Endothelial cell of umbilical vein (primary cell): Measurements from ENCODE around the gene RTBDN. TPM values are rescaled to one million over a fixed set of nuclear protein-coding genes. Genes with fewer than 3 reads are reported as not detected.

Source experiments
- BruUV-seq: library from RNA; stranded (reverse); fragments of 400-500 nt; replicated peaks from 2 replicates; lab custom pipeline; 2021; lab: Mats Ljungman, UMichigan
- CTCF ChIA-PET: fragments of 300-600, 350-600 bp; sonication (Branson Sonifier 250); formaldehyde crosslinking; loops from one replicate; lab custom pipeline; 2021; ENCODE audit warnings: antibody characterized with exemption, inconsistent platforms; lab: Charles Lee
- POLR2A ChIA-PET: fragments of 300-600, 350-600 bp; sonication (Branson Sonifier 250); formaldehyde crosslinking; loops from one replicate; lab custom pipeline; 2021; ENCODE audit warnings: antibody characterized with exemption, inconsistent platforms; lab: Charles Lee
- DNase-seq: peaks from one replicate; pipeline ENCODE4 v3.0.0-alpha.2; 2011; ENCODE audit warnings: low read depth, low spot score
- FAIRE-seq: peaks from 2 replicates; lab custom pipeline; 2011; peaks lifted over from hg19 to GRCh38; lab: Jason Lieb, UNC
- H2AFZ ChIP-seq: 2 replicates; pipeline ENCODE4 v1.6.0; 2012; ENCODE audit warnings: low read depth, low read length, control low read depth, inconsistent platforms
- H3K27ac ChIP-seq: 2 replicates; pipeline ENCODE4 v1.5.1; 2011; ENCODE audit warnings: low read depth, mild to moderate bottlenecking, control low read depth, low read length, moderate library complexity; ENCODE audit not compliant: insufficient read depth
- H3K27me3 ChIP-seq, 2 experiments: 2 replicates each; pipeline versions ENCODE4 v1.6.0 to v1.6.1; 2011; ENCODE audit warnings: low read length in 2 of 2, mixed read lengths in 1 of 2; ENCODE audit not compliant: control insufficient read depth in 2 of 2, insufficient read depth in 2 of 2
- H3K36me3 ChIP-seq, 2 experiments: 2 replicates in 1 of 2; 3 replicates in 1 of 2; pipeline ENCODE4 v1.5.1; 2011; ENCODE audit warnings: low read length in 2 of 2, mild to moderate bottlenecking in 1 of 2, moderate library complexity in 1 of 2; ENCODE audit not compliant: control insufficient read depth in 2 of 2, insufficient read depth in 2 of 2; ENCODE audit errors: extremely low read depth in 1 of 2
- H3K4me1 ChIP-seq: 3 replicates; pipeline ENCODE4 v1.5.1; 2011; ENCODE audit warnings: mild to moderate bottlenecking, low read length; ENCODE audit not compliant: control insufficient read depth, insufficient read depth; ENCODE audit errors: extremely low read depth
- H3K4me2 ChIP-seq: 2 replicates; pipeline ENCODE4 v1.6.1; 2011; ENCODE audit warnings: low read length, control low read depth, mixed read lengths; ENCODE audit not compliant: insufficient read depth
- H3K4me3 ChIP-seq, 3 experiments: fragments of 200-600 bp in 1 of 3; sonication (generic), shearing (Covaris generic) in 1 of 3; replicated peaks in 1 of 3; 2 replicates each; pipeline ENCODE4 v1.5.1; 2011 to 2016; ENCODE audit warnings: control low read depth in 3 of 3, low read length in 3 of 3, mild to moderate bottlenecking in 2 of 3, inconsistent platforms in 1 of 3, low read depth in 1 of 3, moderate library complexity in 1 of 3; ENCODE audit not compliant: insufficient read depth in 1 of 3
- H3K79me2 ChIP-seq: 2 replicates; pipeline ENCODE4 v1.6.0; 2012; ENCODE audit warnings: low read length, inconsistent platforms; ENCODE audit not compliant: control insufficient read depth, insufficient read depth
- H3K9ac ChIP-seq: replicated peaks from 2 replicates; pipeline ENCODE3; 2011; ENCODE audit warnings: low read length, control low read depth; ENCODE audit not compliant: insufficient read depth; ENCODE audit errors: extremely low read depth
- H3K9me1 ChIP-seq: replicated peaks from 3 replicates; pipeline ENCODE4 v1.6.0; 2011; ENCODE audit warnings: mild to moderate bottlenecking, low read length; ENCODE audit not compliant: control insufficient read depth, insufficient read depth; ENCODE audit errors: extremely low read depth
- H3K9me3 ChIP-seq: replicated peaks from 2 replicates; pipeline ENCODE4 v1.5.1; 2012; ENCODE audit warnings: low read length, inconsistent platforms; ENCODE audit not compliant: control insufficient read depth, insufficient read depth
- H4K20me1 ChIP-seq: replicated peaks from 2 replicates; pipeline ENCODE3; 2011; ENCODE audit warnings: mild to moderate bottlenecking, low read length; ENCODE audit not compliant: control insufficient read depth, insufficient read depth; ENCODE audit errors: extremely low read depth
- CTCF ChIP-seq, 2 donors: IDR thresholded peaks; 1 replicate in 1 of 2; 2 replicates in 1 of 2; pipeline ENCODE4 v1.5.1; 2011; ENCODE audit warnings: low read length in 2 of 2, mild to moderate bottlenecking in 2 of 2, moderate library complexity in 2 of 2, control low read depth in 1 of 2, inconsistent platforms in 1 of 2, low read depth in 1 of 2; ENCODE audit not compliant: insufficient read depth in 1 of 2; ENCODE audit errors: extremely low read depth in 1 of 2
- EZH2 ChIP-seq: IDR thresholded peaks from 2 replicates; pipeline ENCODE4 v1.6.1; 2012; ENCODE audit warnings: borderline replicate concordance, low read depth, mild to moderate bottlenecking, moderate library complexity, low read length, inconsistent platforms; ENCODE audit not compliant: severe bottlenecking
- JUN ChIP-seq: IDR thresholded peaks from 2 replicates; pipeline ENCODE4 v1.6.1; 2011; ENCODE audit warnings: borderline replicate concordance, low read depth; ENCODE audit not compliant: insufficient read length, insufficient read depth
- POLR2AphosphoS5 ChIP-seq: IDR thresholded peaks from 2 replicates; pipeline ENCODE4 v1.6.1; 2012; ENCODE audit warnings: low read depth, mild to moderate bottlenecking, control low read depth, low read length, moderate library complexity; ENCODE audit not compliant: insufficient read depth
- dilution Hi-C: fragments of 300-500 bp; cut with MboI; formaldehyde crosslinking; loops from one replicate; pipeline ENCODE4 v1.15.0; 2019; ENCODE audit warnings: low sequenced_read_pairs; ENCODE audit not compliant: extremely low pct_ligation_motif_present
- intact Hi-C: fragments of 100-400 bp; cut with micrococcal nuclease; formaldehyde crosslinking; loops from one replicate; pipeline ENCODE4 v1.10.0; 2022
- polyA plus RNA-seq, 4 experiments: library from polyadenylated mRNA; depleted of rRNA in 3 of 4; stranded (reverse) in 3 of 4; unstranded in 1 of 4; fragments of >200 nt; gene quantifications; 2 replicates each; pipeline versions ENCODE4 v1.2.1 to v1.2.3, GENCODE V29; 2011 to 2012; ENCODE audit warnings: missing spikeins in 1 of 4
- total RNA-seq: library from RNA; stranded (reverse); gene quantifications from 2 replicates; pipeline ENCODE4 v1.2.3, GENCODE V29; 2021

The RTBDN gene
- total and polyA plus RNA-seq, 2 donors (not counting 3 experiments of a cell fraction or from before 2014, with no cell fraction given), result not detected

GRCh38 chr19:12788682-12789097 lies 45.7 kb downstream of the RTBDN start:
- BruUV-seq, result no TSS peak
- CTCF ChIA-PET, result interaction anchor here (0.9 to 4.7 kb wide), 5 partner anchors 11 to 28 kb away, joined by 3 to 48 read pairs (median 7); no protein-coding TSS in a partner anchor
- TF ChIP-seq CTCF (IDR thresholded peaks at IDR 0.05; ENCODE audit: extremely low read depth in 1 of 2, insufficient read depth in 1 of 2, low read depth in 1 of 2, low read length in 2 of 2) (peak in 1 of 2 donors; percentile 1), JUN (no peak), POLR2AphosphoS5 (peak; percentile 63), EZH2 (no peak)
- FAIRE-seq, result peak; percentile 38
- H3K9me1 ChIP-seq, result no peaks in the 10 kb centered on the region
- no peaks in the 10 kb centered on the region for H3K36me3 ChIP-seq
- peak overlapping the region; percentile 65 for H3K27ac ChIP-seq
- peaks cover 30% of the 10 kb centered on the region for H3K4me1 ChIP-seq
- peak overlapping the region; percentile 31 for H3K4me2 ChIP-seq
- H3K79me2 ChIP-seq, result peaks cover 14% of the 10 kb centered on the region
- H3K27me3 ChIP-seq, result no peaks in the 10 kb centered on the region
- peak; percentile 82 for DNase-seq
- intact Hi-C loops, result loop anchor here (10.0 kb wide), 1 partner anchor 146 kb away; the partner anchor contains the start of genes CALR and FARSA
- H3K9ac ChIP-seq, result peak overlapping the region; percentile 66
- H3K4me3 ChIP-seq, result no peak overlapping the region
- dilution Hi-C loops, result no loop called here
- POLR2A ChIA-PET, result interaction anchor here (1.1 to 1.4 kb wide), 2 partner anchors 11 to 28 kb away, joined by 3 to 4 read pairs; no protein-coding TSS in a partner anchor
- no peaks in the 10 kb centered on the region for H3K9me3 ChIP-seq
- H2AFZ ChIP-seq, result peak overlapping the region; percentile 12
- H4K20me1 ChIP-seq, result no peaks in the 10 kb centered on the region
